GM20431 (cell line): Measurements from ENCODE around the gene ARMH1.
"Not testable (repeated sequence)": the region's sequence is repeated elsewhere in the genome, so short reads cannot be mapped to it uniquely, and the experiment has no call there.

Experiments used
- in situ Hi-C: fragments of 300-500 bp; cut with MseI, MboI; formaldehyde crosslinking; loops from one replicate; pipeline ENCODE4 v1.15.0; 2020; ENCODE audit warnings: low sequenced_read_pairs; ENCODE audit not compliant: unreplicated experiment

Gene ARMH1

GRCh38 chr1:44757420-44757819 is 82.9 kb downstream of the ARMH1 start:
- in situ Hi-C loops, result no loop called here

GRCh38 chr1:44759077-44759476 is 84.6 kb downstream of the ARMH1 start:
- in situ Hi-C loops, result no loop called here

GRCh38 chr1:44760876-44761275 is 86.4 kb downstream of the ARMH1 start:
- in situ Hi-C loops, result no loop called here

- in situ Hi-C loops, result not testable (repeated sequence)
Observed at GRCh38 chr1:44766421-44766820, 91.9 kb downstream of the ARMH1 start.
